ENCODE measurements around the gene PPBP. TPM values are rescaled to one million over a fixed set of nuclear protein-coding genes. Genes with fewer than 3 reads are reported as not detected.

Gene PPBP
- polyA plus RNA-seq, 1 donor from 2014 or later, result not detected

- Histone ChIP-seq H3F3A (ENCODE audit: insufficient read depth, low read length, poor library complexity, severe bottlenecking) (no peaks in the 10 kb centered on the region), H3K9ac (ENCODE audit: low read length) (no peak overlapping the region), H3K4me3 (ENCODE audit: low read length) (no peak overlapping the region), H3K36me3 (ENCODE audit: insufficient read depth, low read length) (no peaks in the 10 kb centered on the region), H3K9me3 (ENCODE audit: low read length) (no peaks in the 10 kb centered on the region), H3K27me3 (ENCODE audit: insufficient read depth, low read depth, low read length) (peaks cover 23% of the 10 kb centered on the region), H3K27ac (ENCODE audit: low read length) (no peak overlapping the region), H3K4me2 (ENCODE audit: low read length) (no peak overlapping the region), H3K79me2 (replicated peaks; ENCODE audit: insufficient read depth, low read length) (no peaks in the 10 kb centered on the region), H4K20me1 (ENCODE audit: insufficient read depth) (no peaks in the 10 kb centered on the region), H2AFZ (ENCODE audit: low read depth, low read length) (no peak overlapping the region), H3K9me2 (ENCODE audit: insufficient read depth, low read length) (no peaks in the 10 kb centered on the region)
- TF ChIP-seq EP300 (conservative IDR thresholded peaks at IDR 0.05; ENCODE audit: poor library complexity, severe bottlenecking) (no peak), REST (IDR thresholded peaks at IDR 0.05; ENCODE audit: borderline replicate concordance) (no peak), RAD21 (conservative IDR thresholded peaks at IDR 0.05) (no peak), POLR2AphosphoS5 (IDR thresholded peaks at IDR 0.05) (no peak), TAF1 (IDR thresholded peaks at IDR 0.05; ENCODE audit: low read depth) (no peak), CTCF (IDR thresholded peaks at IDR 0.05; ENCODE audit: poor library complexity, severe bottlenecking) (no peak), SMC3 (conservative IDR thresholded peaks at IDR 0.05; ENCODE audit: poor library complexity) (no peak), MXI1 (conservative IDR thresholded peaks at IDR 0.05; ENCODE audit: poor library complexity, severe bottlenecking) (no peak), EZH2 (IDR thresholded peaks at IDR 0.05; ENCODE audit: borderline replicate concordance, insufficient read depth, low read length, poor library complexity, severe bottlenecking) (no peak)
These were observed 40.6 kb downstream of the PPBP start for GRCh38 chr4:73947239-73947985.

- Histone ChIP-seq H3K9ac (ENCODE audit: low read length) (no peak overlapping the region), H3K36me3 (ENCODE audit: insufficient read depth, low read length) (no peaks in the 10 kb centered on the region), H3K27ac (ENCODE audit: low read length) (no peak overlapping the region), H3F3A (ENCODE audit: insufficient read depth, low read length, poor library complexity, severe bottlenecking) (no peaks in the 10 kb centered on the region), H3K4me3 (ENCODE audit: low read length) (no peak overlapping the region), H3K4me2 (ENCODE audit: low read length) (no peak overlapping the region), H2AFZ (ENCODE audit: low read depth, low read length) (no peak overlapping the region), H3K79me2 (replicated peaks; ENCODE audit: insufficient read depth, low read length) (no peaks in the 10 kb centered on the region), H3K9me2 (ENCODE audit: insufficient read depth, low read length) (no peaks in the 10 kb centered on the region), H3K9me3 (ENCODE audit: low read length) (no peaks in the 10 kb centered on the region), H3K27me3 (ENCODE audit: insufficient read depth, low read depth, low read length) (peaks cover 23% of the 10 kb centered on the region), H4K20me1 (ENCODE audit: insufficient read depth) (no peaks in the 10 kb centered on the region)
- TF ChIP-seq EP300 (conservative IDR thresholded peaks at IDR 0.05; ENCODE audit: poor library complexity, severe bottlenecking), result no peak
- TF ChIP-seq MXI1 (conservative IDR thresholded peaks at IDR 0.05; ENCODE audit: poor library complexity, severe bottlenecking), result no peak
- no peak for TF ChIP-seq SMC3 (conservative IDR thresholded peaks at IDR 0.05; ENCODE audit: poor library complexity)
- no peak for TF ChIP-seq TAF1 (IDR thresholded peaks at IDR 0.05; ENCODE audit: low read depth)
These were observed 42.1 kb downstream of the PPBP start for GRCh38 chr4:73945674-73946449.
